Liver (tissue), 9 donors: ENCODE data around the gene FETUB. TPM values are rescaled to one million over a fixed set of nuclear protein-coding genes. Genes with fewer than 3 reads are reported as not detected.
A peak's percentile ranks its signal among the peaks of the same experiment; 100 is the strongest.

Experiments
- DNase-seq: peaks from one replicate; pipeline ENCODE4 v3.0.0-alpha.2; 2017; ENCODE audit warnings: low spot score
- H3K27ac ChIP-seq, 2 donors: one replicate each; pipeline ENCODE4 v1.7.0; 2013; ENCODE audit warnings: inconsistent platforms in 2 of 2, low read length in 2 of 2, control low read depth in 1 of 2, low read depth in 1 of 2, mild to moderate bottlenecking in 1 of 2
- H3K27me3 ChIP-seq, 4 donors: one replicate each; pipeline versions ENCODE4 v1.6.1 to v1.7.0; 2013; ENCODE audit warnings: low read length in 3 of 4, inconsistent platforms in 1 of 4, mild to moderate bottlenecking in 1 of 4, moderate library complexity in 1 of 4; ENCODE audit not compliant: control insufficient read depth in 4 of 4, insufficient read depth in 4 of 4
- H3K36me3 ChIP-seq, 4 donors: one replicate each; pipeline versions ENCODE4 v1.6.1 to v1.7.0; 2013; ENCODE audit warnings: low read length in 3 of 4, mild to moderate bottlenecking in 3 of 4, low read depth in 1 of 4, moderate library complexity in 1 of 4; ENCODE audit not compliant: control insufficient read depth in 4 of 4, insufficient read depth in 3 of 4
- H3K4me1 ChIP-seq, 4 donors: one replicate each; pipeline versions ENCODE4 v1.6.1 to v1.7.0; 2013; ENCODE audit warnings: low read length in 3 of 4, mild to moderate bottlenecking in 3 of 4, moderate library complexity in 1 of 4; ENCODE audit not compliant: control insufficient read depth in 4 of 4, insufficient read depth in 4 of 4
- H3K4me3 ChIP-seq, 3 donors: one replicate each; pipeline versions ENCODE4 v1.6.1 to v1.7.0; 2013; ENCODE audit warnings: low read length in 3 of 3, control low read depth in 1 of 3, low read depth in 1 of 3, mild to moderate bottlenecking in 1 of 3
- H3K9ac ChIP-seq, 2 donors: one replicate each; pipeline ENCODE4 v1.7.0; 2013; ENCODE audit warnings: low read length in 2 of 2, mild to moderate bottlenecking in 2 of 2, moderate library complexity in 2 of 2, control low read depth in 1 of 2, low read depth in 1 of 2
- H3K9me3 ChIP-seq, 4 donors: one replicate each; pipeline versions ENCODE4 v1.6.1 to v1.7.0; 2013; ENCODE audit warnings: low read length in 3 of 4; ENCODE audit not compliant: control insufficient read depth in 4 of 4
- ATF3 ChIP-seq: IDR thresholded peaks from 2 replicates; pipeline ENCODE4 v1.6.1; 2016; ENCODE audit warnings: antibody characterized with exemption
- EGR1 ChIP-seq, 2 donors: IDR thresholded peaks; 2 replicates each; pipeline ENCODE4 v1.6.1; 2016 to 2018; ENCODE audit warnings: antibody characterized with exemption in 2 of 2, low read depth in 2 of 2
- FOXA1 ChIP-seq: IDR thresholded peaks from 2 replicates; pipeline ENCODE4 v1.6.1; 2016; ENCODE audit warnings: antibody characterized with exemption
- FOXA2 ChIP-seq: IDR thresholded peaks from 2 replicates; pipeline ENCODE4 v1.6.1; 2016; ENCODE audit warnings: antibody characterized with exemption
- GABPA ChIP-seq, 2 donors: IDR thresholded peaks in 1 of 2; conservative IDR thresholded peaks in 1 of 2; 2 replicates each; pipeline ENCODE4 v1.6.1; 2016; ENCODE audit warnings: antibody characterized with exemption in 2 of 2, mild to moderate bottlenecking in 1 of 2, moderate library complexity in 1 of 2
- HNF4A ChIP-seq, 2 donors: conservative IDR thresholded peaks; 2 replicates each; pipeline ENCODE4 v1.6.1; 2016; ENCODE audit warnings: antibody characterized with exemption in 2 of 2, mild to moderate bottlenecking in 2 of 2
- HNF4G ChIP-seq: IDR thresholded peaks from 2 replicates; pipeline ENCODE4 v1.6.1; 2016; ENCODE audit warnings: antibody characterized with exemption
- JUND ChIP-seq, 2 donors: IDR thresholded peaks; 2 replicates each; pipeline ENCODE4 v1.6.1; 2016; ENCODE audit warnings: antibody characterized with exemption in 2 of 2
- RAD21 ChIP-seq, 2 donors: IDR thresholded peaks; 2 replicates each; pipeline ENCODE4 v1.6.1; 2016; ENCODE audit warnings: antibody characterized with exemption in 2 of 2, mild to moderate bottlenecking in 2 of 2
- RXRA ChIP-seq, 2 donors: IDR thresholded peaks; 2 replicates each; pipeline ENCODE4 v1.6.1; 2017 to 2018; ENCODE audit warnings: antibody characterized with exemption in 2 of 2, mild to moderate bottlenecking in 1 of 2
- SP1 ChIP-seq: IDR thresholded peaks from 2 replicates; pipeline ENCODE4 v1.6.1; 2018; ENCODE audit warnings: antibody characterized with exemption, mild to moderate bottlenecking
- TAF1 ChIP-seq: conservative IDR thresholded peaks from 2 replicates; pipeline ENCODE4 v1.6.1; 2016; ENCODE audit warnings: antibody characterized with exemption, mild to moderate bottlenecking
- YY1 ChIP-seq: IDR thresholded peaks from 2 replicates; pipeline ENCODE4 v1.6.1; 2016; ENCODE audit warnings: antibody characterized with exemption, mild to moderate bottlenecking
- ZBTB33 ChIP-seq: IDR thresholded peaks from 2 replicates; pipeline ENCODE4 v1.6.1; 2016; ENCODE audit warnings: antibody characterized with exemption
- WGBS: extraction: QIAGEN DNeasy Blood & Tissue Kit; methylation state at CpG from one replicate; pipeline ENCODE4 v1.1.7; 2013; 5-methylcytosine and 5-hydroxymethylcytosine counted together
- polyA plus RNA-seq, 2 donors: library from polyadenylated mRNA; stranded (reverse) in 1 of 2; unstranded in 1 of 2; fragments of 200-250 nt in 1 of 2; fragments of >200 nt in 1 of 2; fragmentation: Nextera tagmentation in 1 of 2; extraction: Ambion mirVana in 1 of 2; gene quantifications; one replicate each; pipeline versions ENCODE4 v1.2.1 to v1.2.3, GENCODE V29; 2013 to 2015
- total RNA-seq, 2 donors: library from RNA; depleted of rRNA; stranded (reverse); fragments of >200 nt; gene quantifications; one replicate each; pipeline ENCODE4 v1.2.3, GENCODE V29; 2014
- TF ChIP-seq, protein P1 (sequence below): fragments of 150-350 bp; IDR thresholded peaks from 2 replicates; pipeline ENCODE4 v1.5.1; 2017; ENCODE audit warnings: improper control_type of control experiment, low read depth, low read length; ENCODE audit not compliant: missing input control
- donor health status: healthy.
- donor health status: healthy.
- donor health status: healthy.
- donor health status: healthy.
- donor health status: healthy.

The FETUB gene
- total and polyA plus RNA-seq, 4 donors: 3.1 to 28.6 (median 9.4) TPM

DNA sequence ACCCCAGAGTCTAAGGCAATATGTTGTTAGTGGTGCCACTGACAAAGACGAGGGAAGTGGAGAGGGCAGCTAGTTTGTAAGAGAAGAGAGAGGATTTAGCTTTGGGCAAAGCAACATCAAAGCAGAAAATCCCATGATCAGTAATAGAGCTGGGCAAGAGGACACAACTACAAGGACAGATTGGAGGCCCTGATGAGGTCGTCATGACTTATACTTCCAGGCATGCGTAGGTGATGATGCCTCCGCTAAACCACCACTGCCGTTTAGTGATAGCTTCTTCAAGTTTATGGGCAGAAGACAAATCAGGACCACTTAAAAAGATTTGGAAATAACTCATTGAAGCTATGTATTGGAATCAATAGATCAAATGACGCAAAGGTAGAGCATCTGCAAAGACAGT lies 28.2 kb downstream of the FETUB start:
- H3K27ac ChIP-seq: peak overlapping the region; percentile 64 to 94
- TF ChIP-seq FOXA2 (no peak), TAF1 (no peak), RAD21 (IDR thresholded peaks at IDR 0.05) (no peak), YY1 (no peak), ATF3 (no peak), ZBTB33 (no peak), FOXA1 (no peak)
- H3K9me3 ChIP-seq: no peaks in the 10 kb centered on the region
- H3K4me1 ChIP-seq: peaks cover 0 to 31% (median 17%) of the 10 kb centered on the region in 4 donors
- no peaks in the 10 kb centered on the region for H3K27me3 ChIP-seq
- H3K4me3 ChIP-seq: no peak overlapping the region
- no peak overlapping the region for H3K9ac ChIP-seq
- H3K36me3 ChIP-seq: peaks cover 2 to 35% (median 18%) of the 10 kb centered on the region in 4 donors
- WGBS: 61% methylated on average over 6 of the region's 6 CpGs
- no peak for DNase-seq

DNA sequence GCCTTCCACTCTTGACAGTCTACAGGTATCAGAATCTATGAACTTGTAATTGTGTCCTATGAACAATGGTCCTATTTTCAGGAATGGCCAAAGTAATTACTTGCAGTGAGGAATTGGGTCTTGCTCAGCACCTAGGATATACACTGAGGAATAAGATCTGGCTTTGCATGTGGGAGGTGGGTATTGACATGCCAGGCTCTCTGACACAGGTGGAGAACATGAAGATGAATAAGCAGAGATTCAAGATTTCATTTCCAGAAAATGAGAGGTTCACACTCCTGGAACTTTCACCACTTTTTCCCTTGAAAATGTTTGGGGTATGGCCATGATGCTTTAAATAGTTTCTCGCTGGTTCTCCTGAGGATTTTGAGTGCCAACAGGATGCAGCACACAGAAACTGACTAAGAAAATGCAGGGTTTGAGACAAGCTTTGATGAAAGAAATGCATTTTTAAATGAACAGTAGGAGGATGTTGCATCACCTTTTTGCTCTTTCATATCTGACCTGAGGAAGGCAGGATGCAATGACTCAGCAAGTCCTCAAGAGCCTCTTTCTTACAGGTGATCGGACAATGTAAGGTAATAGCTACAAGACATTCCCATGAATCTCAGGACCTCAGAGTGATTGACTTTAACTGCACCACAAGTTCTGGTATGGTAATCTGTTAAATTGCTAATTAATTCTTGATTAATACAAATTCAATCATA lies 29.3 kb downstream of the FETUB start:
- no peak overlapping the region for H3K27ac ChIP-seq
- H3K9ac ChIP-seq: no peak overlapping the region
- 88% methylated on average over 2 of the region's 2 CpGs for WGBS
- no peak overlapping the region for H3K4me3 ChIP-seq
- H3K27me3 ChIP-seq: no peaks in the 10 kb centered on the region
- TF ChIP-seq EGR1 (IDR thresholded peaks at IDR 0.05; ENCODE audit: low read depth in 2 of 2) (no peak), ZBTB33 (no peak), GABPA (IDR thresholded peaks at IDR 0.05 in 1 of 2, conservative IDR thresholded peaks at IDR 0.05 in 1 of 2) (no peak), RXRA (IDR thresholded peaks at IDR 0.05) (no peak), SP1 (no peak), FOXA2 (no peak), YY1 (no peak), HNF4G (no peak), HNF4A (conservative IDR thresholded peaks at IDR 0.05) (no peak), RAD21 (IDR thresholded peaks at IDR 0.05) (no peak), JUND (IDR thresholded peaks at IDR 0.05) (no peak)
- TF ChIP-seq, protein P1, sequence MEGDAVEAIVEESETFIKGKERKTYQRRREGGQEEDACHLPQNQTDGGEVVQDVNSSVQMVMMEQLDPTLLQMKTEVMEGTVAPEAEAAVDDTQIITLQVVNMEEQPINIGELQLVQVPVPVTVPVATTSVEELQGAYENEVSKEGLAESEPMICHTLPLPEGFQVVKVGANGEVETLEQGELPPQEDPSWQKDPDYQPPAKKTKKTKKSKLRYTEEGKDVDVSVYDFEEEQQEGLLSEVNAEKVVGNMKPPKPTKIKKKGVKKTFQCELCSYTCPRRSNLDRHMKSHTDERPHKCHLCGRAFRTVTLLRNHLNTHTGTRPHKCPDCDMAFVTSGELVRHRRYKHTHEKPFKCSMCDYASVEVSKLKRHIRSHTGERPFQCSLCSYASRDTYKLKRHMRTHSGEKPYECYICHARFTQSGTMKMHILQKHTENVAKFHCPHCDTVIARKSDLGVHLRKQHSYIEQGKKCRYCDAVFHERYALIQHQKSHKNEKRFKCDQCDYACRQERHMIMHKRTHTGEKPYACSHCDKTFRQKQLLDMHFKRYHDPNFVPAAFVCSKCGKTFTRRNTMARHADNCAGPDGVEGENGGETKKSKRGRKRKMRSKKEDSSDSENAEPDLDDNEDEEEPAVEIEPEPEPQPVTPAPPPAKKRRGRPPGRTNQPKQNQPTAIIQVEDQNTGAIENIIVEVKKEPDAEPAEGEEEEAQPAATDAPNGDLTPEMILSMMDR: no peak
- DNase-seq: no peak
- peaks cover 0 to 24% (median 14%) of the 10 kb centered on the region in 4 donors for H3K4me1 ChIP-seq
- peaks cover 2 to 46% (median 28%) of the 10 kb centered on the region in 4 donors for H3K36me3 ChIP-seq
- no peaks in the 10 kb centered on the region for H3K9me3 ChIP-seq
